Measurements from ENCODE around the gene CEACAM16. TPM values are rescaled to one million over a fixed set of nuclear protein-coding genes. Genes with fewer than 3 reads are reported as not detected.

CEACAM16 gene
- total RNA-seq, 1 donor from 2014 or later: not detected

- no peak for DNase-seq (ENCODE audit: extremely low read depth, low read depth, low spot score)
These were observed 59.0 kb downstream of the CEACAM16 start for GRCh38 chr19:44757735-44758505.

- no peak for DNase-seq (ENCODE audit: extremely low read depth, low read depth, low spot score)
These were observed 59.6 kb downstream of the CEACAM16 start for GRCh38 chr19:44758596-44758995.

GRCh38 chr19:44759083-44759804, 60.3 kb downstream of the CEACAM16 start:
- DNase-seq (ENCODE audit: extremely low read depth, low read depth, low spot score): no peak

Other genes with a start within 250 kb of the CEACAM16 start
- gene ZNF180, start 198.6 kb upstream of the CEACAM16 start, total RNA-seq: 6.7 and 13.2 TPM in 2 replicates
- not detected in 2 replicates for gene CEACAM20, start 169.5 kb upstream of the CEACAM16 start, total RNA-seq
- gene IGSF23, start 85.6 kb upstream of the CEACAM16 start, total RNA-seq: not detected in 2 replicates
- gene PVR, start 55.2 kb upstream of the CEACAM16 start, total RNA-seq: 212 and 300 TPM in 2 replicates
- 4.4 and 9.0 TPM in 2 replicates for gene CEACAM19, start 27.7 kb upstream of the CEACAM16 start, total RNA-seq
- 28.3 and 30.0 TPM in 2 replicates for gene BCL3, start 49.6 kb downstream of the CEACAM16 start, total RNA-seq
- 1.1 TPM in 1 of 2 replicates, not detected in the other for gene CBLC, start 78.7 kb downstream of the CEACAM16 start, total RNA-seq
- 57.0 and 78.9 TPM in 2 replicates for gene BCAM, start 110.0 kb downstream of the CEACAM16 start, total RNA-seq
- gene NECTIN2, start 147.1 kb downstream of the CEACAM16 start, total RNA-seq: 292 and 342 TPM in 2 replicates
- 74.7 and 75.5 TPM in 2 replicates for gene TOMM40, start 192.1 kb downstream of the CEACAM16 start, total RNA-seq
- 4.0 and 10.0 TPM in 2 replicates for gene APOE, start 206.6 kb downstream of the CEACAM16 start, total RNA-seq
- 0.44 and 2.3 TPM in 2 replicates for gene APOC1, start 215.5 kb downstream of the CEACAM16 start, total RNA-seq
- not detected in 2 replicates for gene APOC4, start 243.1 kb downstream of the CEACAM16 start, total RNA-seq
- gene APOC2, start 246.9 kb downstream of the CEACAM16 start, total RNA-seq: not detected in 2 replicates

Data from glomerular endothelial cell (primary cell).